RKO (cell line): Measurements from ENCODE around the gene MEA1.
"Not testable (repeated sequence)": the region's sequence is repeated elsewhere in the genome, so short reads cannot be mapped to it uniquely, and the experiment has no call there.

ENCODE experiments used
- DNase-seq: peaks from one replicate; pipeline ENCODE4 v3.0.0-alpha.2; 2016; ENCODE audit warnings: low spot score

Gene MEA1

GRCh38 chr6:43013843-43014433, at the start of gene MEA1, which contains the start of gene KLHDC3:
Gene MEA1, minus strand, starts transcription at chr6:43013946. Its CDS starts 133 bp downstream, at chr6:43013813.
Gene KLHDC3, plus strand, starts transcription at chr6:43014249. Its CDS starts 2,944 bp downstream, at chr6:43017193.
- DNase-seq = peak; percentile 100

- no peak for DNase-seq
Measured at GRCh38 chr6:43062818-43063217, 49.1 kb upstream of the MEA1 start.

- DNase-seq = no peak
Measured at GRCh38 chr6:43061861-43062260, 48.1 kb upstream of the MEA1 start.

- no peak for DNase-seq
Measured at GRCh38 chr6:43060755-43061633, 47.2 kb upstream of the MEA1 start.

GRCh38 chr6:43060034-43060754, 46.4 kb upstream of the MEA1 start:
- DNase-seq = peak; percentile 32

GRCh38 chr6:43059168-43060033, 45.7 kb upstream of the MEA1 start, which contains the start of the genes KLC4 and MRPL2:
Gene KLC4, plus strand, starts transcription at chr6:43059631. Its CDS starts 1,705 bp downstream, at chr6:43061336.
Gene MRPL2, minus strand, starts transcription at chr6:43059434. Its CDS starts 53 bp downstream, at chr6:43059381.
- DNase-seq = peak; percentile 99

GRCh38 chr6:43058531-43058930, 44.8 kb upstream of the MEA1 start:
- DNase-seq = peak; percentile 47

GRCh38 chr6:43055966-43056365, 42.2 kb upstream of the MEA1 start:
- no peak for DNase-seq

GRCh38 chr6:43054206-43054943, 40.6 kb upstream of the MEA1 start:
- no peak for DNase-seq

GRCh38 chr6:43053545-43054205, 39.9 kb upstream of the MEA1 start, which contains the start of gene CUL7:
Gene CUL7, minus strand, starts transcription at chr6:43053851. Its CDS starts 1,063 bp downstream, at chr6:43052788.
- DNase-seq = peak; percentile 96

- no peak for DNase-seq
Measured at GRCh38 chr6:43052842-43053544, 39.2 kb upstream of the MEA1 start.

- DNase-seq = no peak
Measured at GRCh38 chr6:43052225-43052841, 38.6 kb upstream of the MEA1 start.

GRCh38 chr6:43050981-43051380, 37.2 kb upstream of the MEA1 start:
- DNase-seq = no peak

GRCh38 chr6:43047998-43048397, 34.3 kb upstream of the MEA1 start:
- no peak for DNase-seq

- DNase-seq = no peak
Measured at GRCh38 chr6:43045371-43045930, 31.7 kb upstream of the MEA1 start.

- DNase-seq = no peak
Measured at GRCh38 chr6:43043310-43043709, 29.6 kb upstream of the MEA1 start.

- not testable (repeated sequence) for DNase-seq
Measured at GRCh38 chr6:43041475-43041874, 27.7 kb upstream of the MEA1 start.

GRCh38 chr6:43040542-43041257, 27.0 kb upstream of the MEA1 start:
- DNase-seq = no peak
